ENCODE data around the gene RGPD8. TPM values are rescaled to one million over a fixed set of nuclear protein-coding genes. Genes with fewer than 3 reads are reported as not detected.
A peak's percentile ranks its signal among the peaks of the same experiment; 100 is the strongest.
"Not testable (repeated sequence)": the region's sequence is repeated elsewhere in the genome, so short reads cannot be mapped to it uniquely, and the experiment has no call there.

The RGPD8 gene
- total RNA-seq, 2 experiments from 2014 or later: 13.5 to 13.6 TPM

DNA sequence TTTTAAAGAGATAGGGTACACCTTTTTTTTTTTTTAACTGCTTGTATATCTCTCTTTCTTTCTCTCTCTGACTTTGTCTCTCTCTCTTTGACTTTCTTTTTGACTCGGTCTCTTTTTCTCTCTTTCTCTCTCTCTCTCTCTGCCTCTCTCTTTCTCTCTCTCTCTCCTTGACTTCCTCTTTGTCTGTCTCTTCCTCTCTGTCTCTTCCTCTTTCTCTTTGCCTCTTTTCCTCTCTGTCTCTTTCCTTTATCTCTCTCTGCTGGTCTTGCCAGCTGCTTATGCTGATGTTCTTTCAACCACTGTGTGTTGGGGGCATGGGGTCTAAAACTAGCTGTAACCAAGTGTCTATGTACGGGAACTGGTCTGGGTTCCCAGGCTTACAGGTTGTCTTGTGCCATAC lies 81.2 kb downstream of the RGPD8 start:
- H3K9me3 Mint-ChIP-seq; intact Hi-C loops (cut with micrococcal nuclease); H3K4me3 Mint-ChIP-seq; CTCF ChIA-PET; H3K36me3 Mint-ChIP-seq (ENCODE audit: low read depth); H3K27me3 Mint-ChIP-seq; ATAC-seq; POLR2A ChIA-PET; H3K4me1 Mint-ChIP-seq (ENCODE audit: low read depth); H3K27ac Mint-ChIP-seq; DNase-seq: not testable (repeated sequence)

DNA sequence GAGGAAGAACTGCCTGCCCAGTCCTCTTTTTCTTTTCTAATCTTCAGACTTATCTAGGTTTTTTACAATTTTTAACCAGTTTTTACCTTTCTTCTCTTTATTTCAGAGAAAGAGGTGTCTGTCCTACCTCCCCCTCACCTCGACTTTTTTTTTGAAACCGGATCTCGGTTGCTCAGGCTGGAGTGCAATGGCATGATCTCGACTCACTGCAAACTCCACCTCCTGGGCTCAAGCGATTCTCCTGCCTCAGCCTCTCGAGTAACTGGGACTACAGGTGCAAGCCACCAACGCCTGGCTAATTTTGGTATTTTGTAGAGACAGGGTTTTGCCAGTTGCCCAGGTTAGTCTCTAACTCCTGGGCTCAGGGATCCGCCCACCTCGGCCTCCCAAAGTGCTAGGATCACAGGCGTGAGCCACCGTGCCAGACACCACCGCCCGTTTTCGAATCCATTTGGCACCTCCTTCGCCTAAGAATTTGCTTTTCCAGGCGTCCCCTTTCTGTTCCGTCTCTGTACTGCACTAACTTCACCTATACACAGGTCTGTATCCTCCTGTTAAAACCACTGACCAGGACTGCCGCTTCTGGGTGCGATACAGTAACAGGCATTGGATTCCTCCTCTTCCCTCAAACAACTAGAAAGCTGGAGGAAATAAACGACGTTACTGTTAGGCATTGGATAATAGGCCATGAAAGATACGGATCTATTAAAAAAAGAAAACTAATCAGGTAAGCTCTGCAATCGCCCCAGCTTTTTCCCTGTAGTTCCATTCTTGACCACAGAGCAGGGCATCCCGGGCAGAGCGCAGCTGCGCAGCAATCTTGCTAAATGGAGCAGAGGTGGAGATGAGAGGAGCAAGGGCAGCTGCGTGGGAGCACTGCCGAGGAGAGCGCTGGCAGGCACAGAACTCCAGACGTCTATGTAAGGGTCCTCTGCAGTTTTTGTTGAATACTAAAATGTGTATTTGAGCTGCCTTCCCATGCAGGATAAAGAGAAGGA lies 88.1 kb downstream of the RGPD8 start:
- H3K27me3 Mint-ChIP-seq: peaks cover 3% of the 10 kb centered on the region
- TF ChIP-seq, protein P1, sequence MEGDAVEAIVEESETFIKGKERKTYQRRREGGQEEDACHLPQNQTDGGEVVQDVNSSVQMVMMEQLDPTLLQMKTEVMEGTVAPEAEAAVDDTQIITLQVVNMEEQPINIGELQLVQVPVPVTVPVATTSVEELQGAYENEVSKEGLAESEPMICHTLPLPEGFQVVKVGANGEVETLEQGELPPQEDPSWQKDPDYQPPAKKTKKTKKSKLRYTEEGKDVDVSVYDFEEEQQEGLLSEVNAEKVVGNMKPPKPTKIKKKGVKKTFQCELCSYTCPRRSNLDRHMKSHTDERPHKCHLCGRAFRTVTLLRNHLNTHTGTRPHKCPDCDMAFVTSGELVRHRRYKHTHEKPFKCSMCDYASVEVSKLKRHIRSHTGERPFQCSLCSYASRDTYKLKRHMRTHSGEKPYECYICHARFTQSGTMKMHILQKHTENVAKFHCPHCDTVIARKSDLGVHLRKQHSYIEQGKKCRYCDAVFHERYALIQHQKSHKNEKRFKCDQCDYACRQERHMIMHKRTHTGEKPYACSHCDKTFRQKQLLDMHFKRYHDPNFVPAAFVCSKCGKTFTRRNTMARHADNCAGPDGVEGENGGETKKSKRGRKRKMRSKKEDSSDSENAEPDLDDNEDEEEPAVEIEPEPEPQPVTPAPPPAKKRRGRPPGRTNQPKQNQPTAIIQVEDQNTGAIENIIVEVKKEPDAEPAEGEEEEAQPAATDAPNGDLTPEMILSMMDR (IDR thresholded peaks at IDR 0.05): no peak
- intact Hi-C loops (cut with micrococcal nuclease): no loop called here
- no peaks in the 10 kb centered on the region for H3K36me3 Mint-ChIP-seq (ENCODE audit: low read depth)
- peaks cover 3% of the 10 kb centered on the region for H3K4me1 Mint-ChIP-seq (ENCODE audit: low read depth)
- ChIA-PET CTCF (interaction anchor here (0.6 kb wide), 1 partner anchor 8 kb away, joined by 4 read pairs; no protein-coding TSS in a partner anchor), POLR2A (no interaction called here)
- no peaks in the 10 kb centered on the region for H3K9me3 Mint-ChIP-seq
- DNase-seq: no peak
- H3K27ac Mint-ChIP-seq: no peak overlapping the region
- ATAC-seq: no peak
- H3K4me3 Mint-ChIP-seq: no peak overlapping the region

GRCh38 chr2:112343827-112344585 lies 89.4 kb downstream of the RGPD8 start:
- ATAC-seq: peak; percentile 34
- ChIA-PET POLR2A (interaction anchor here (1.0 kb wide), 1 partner anchor 1168 kb away, joined by 3 read pairs; no protein-coding TSS in a partner anchor), CTCF (interaction anchor here (0.8 kb wide), 1 partner anchor 84 kb away, joined by 3 read pairs; no protein-coding TSS in a partner anchor)
- Mint-ChIP-seq H3K4me3 (no peak overlapping the region), H3K36me3 (ENCODE audit: low read depth) (no peaks in the 10 kb centered on the region), H3K27me3 (peaks cover 3% of the 10 kb centered on the region), H3K27ac (no peak overlapping the region), H3K4me1 (ENCODE audit: low read depth) (peaks cover 3% of the 10 kb centered on the region), H3K9me3 (no peaks in the 10 kb centered on the region)
- intact Hi-C loops (cut with micrococcal nuclease): no loop called here
- TF ChIP-seq, protein P1 (IDR thresholded peaks at IDR 0.05): no peak
- DNase-seq: no peak

DNA sequence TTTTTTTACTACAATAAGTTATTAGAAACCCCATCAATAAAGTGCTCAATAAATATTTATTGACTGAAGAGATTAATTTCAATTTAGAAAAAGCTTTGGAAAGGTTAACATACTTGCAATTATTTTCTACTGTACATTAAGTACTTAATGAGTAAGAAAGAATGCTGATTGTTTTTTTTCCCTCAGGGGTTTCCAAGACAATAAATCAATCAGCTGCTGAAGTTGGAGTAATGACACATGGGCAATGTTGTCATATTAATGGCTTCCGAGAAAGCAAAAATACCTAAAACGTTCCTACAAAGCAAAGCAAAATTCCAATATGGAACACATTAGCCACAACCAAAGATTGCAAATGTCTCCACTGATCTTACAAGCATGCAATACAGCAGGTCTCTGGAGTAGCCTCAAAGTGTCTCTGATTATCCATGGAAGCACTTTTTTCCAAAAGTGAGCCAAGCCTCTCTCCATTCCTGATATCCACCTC lies 91.3 kb downstream of the RGPD8 start:
- Mint-ChIP-seq H3K9me3 (no peaks in the 10 kb centered on the region), H3K4me1 (ENCODE audit: low read depth) (peaks cover 3% of the 10 kb centered on the region), H3K4me3 (no peak overlapping the region), H3K27me3 (peaks cover 3% of the 10 kb centered on the region), H3K27ac (no peak overlapping the region), H3K36me3 (ENCODE audit: low read depth) (no peaks in the 10 kb centered on the region)
- ChIA-PET CTCF (interaction anchor here (1.8 kb wide), 1 partner anchor 82 kb away, joined by 5 read pairs; no protein-coding TSS in a partner anchor), POLR2A (interaction anchor here (0.6 kb wide), 1 partner anchor 934 kb away, joined by 3 read pairs; no protein-coding TSS in a partner anchor)
- intact Hi-C loops (cut with micrococcal nuclease): no loop called here
- TF ChIP-seq, protein P1 (IDR thresholded peaks at IDR 0.05): no peak
- no peak for DNase-seq
- no peak for ATAC-seq

- ATAC-seq: no peak
- ChIA-PET POLR2A (interaction anchor here (1.1 kb wide), 1 partner anchor 312 kb away, joined by 4 read pairs; no protein-coding TSS in a partner anchor), CTCF (no interaction called here)
- intact Hi-C loops (cut with micrococcal nuclease): no loop called here
- Mint-ChIP-seq H3K36me3 (ENCODE audit: low read depth) (no peaks in the 10 kb centered on the region), H3K9me3 (no peaks in the 10 kb centered on the region), H3K4me1 (ENCODE audit: low read depth) (peaks cover 3% of the 10 kb centered on the region), H3K27me3 (peaks cover 3% of the 10 kb centered on the region), H3K4me3 (no peak overlapping the region), H3K27ac (no peak overlapping the region)
- TF ChIP-seq, protein P1 (IDR thresholded peaks at IDR 0.05): no peak
- no peak for DNase-seq
Measured at GRCh38 chr2:112340475-112341267, 92.8 kb downstream of the RGPD8 start.
